Aorta (tissue), 5 donors: ENCODE results near the gene ERBB4. TPM values are rescaled to one million over a fixed set of nuclear protein-coding genes. Genes with fewer than 3 reads are reported as not detected.
A peak's percentile ranks its signal among the peaks of the same experiment; 100 is the strongest.

Source experiments
- ATAC-seq: fragments of 200-7000 bp; cut with Tn5 transposase; one replicate; pipeline ENCODE4 v1.9.1; 2022; ENCODE audit warnings: moderate library complexity; ENCODE audit not compliant: low FRiP score
- DNase-seq, 2 donors: peaks; one replicate each; pipeline ENCODE4 v3.0.0-alpha.2; 2020
- H3K27ac ChIP-seq, 2 donors: one replicate each; pipeline ENCODE4 v1.5.1; 2013; ENCODE audit warnings: low read length in 2 of 2, mild to moderate bottlenecking in 2 of 2, moderate library complexity in 2 of 2, control low read depth in 1 of 2, inconsistent platforms in 1 of 2, low read depth in 1 of 2
- H3K27me3 ChIP-seq, 2 donors: one replicate each; pipeline ENCODE4 v1.6.1; 2013; ENCODE audit warnings: control low read depth in 1 of 2, low read length in 1 of 2, mild to moderate bottlenecking in 1 of 2, moderate library complexity in 1 of 2; ENCODE audit not compliant: insufficient read depth in 2 of 2, control insufficient read depth in 1 of 2
- H3K36me3 ChIP-seq, 2 donors: one replicate each; pipeline ENCODE4 v1.6.1; 2013; ENCODE audit warnings: control low read depth in 1 of 2, low read length in 1 of 2, mild to moderate bottlenecking in 1 of 2; ENCODE audit not compliant: insufficient read depth in 2 of 2, control insufficient read depth in 1 of 2
- H3K4me1 ChIP-seq, 2 donors: one replicate each; pipeline ENCODE4 v1.6.1; 2013; ENCODE audit warnings: low read length in 2 of 2, control low read depth in 1 of 2, mild to moderate bottlenecking in 1 of 2, moderate library complexity in 1 of 2; ENCODE audit not compliant: insufficient read depth in 2 of 2, control insufficient read depth in 1 of 2
- H3K4me3 ChIP-seq, 2 donors: one replicate each; pipeline ENCODE4 v1.5.1; 2013; ENCODE audit warnings: low read length in 2 of 2, control low read depth in 1 of 2, mild to moderate bottlenecking in 1 of 2
- H3K9me3 ChIP-seq: one replicate; pipeline ENCODE4 v1.6.1; 2013; ENCODE audit warnings: mild to moderate bottlenecking, low read length; ENCODE audit not compliant: control insufficient read depth
- WGBS, 2 donors: extraction: QIAGEN DNeasy Blood & Tissue Kit; methylation state at CpG; one replicate each; pipeline ENCODE4 v1.1.7; 2013; 5-methylcytosine and 5-hydroxymethylcytosine counted together
- intact Hi-C, 2 donors: fragments of 100-400 bp; cut with DNase I; formaldehyde crosslinking; loops; one replicate each; pipeline versions ENCODE4 v1.14.2 to v1.15.0; 2022
- polyA plus RNA-seq, 2 donors: library from polyadenylated mRNA; stranded (reverse); fragments of 200-250 nt; gene quantifications; one replicate each; pipeline ENCODE4 v1.2.3, GENCODE V29; 2013
- total RNA-seq, 2 donors: library from RNA; stranded (reverse); fragmentation: NEBNext Ultra II Directional; extraction: Animal tissue kit (Norgen Biotek cat#: 25700); gene quantifications; one replicate each; pipeline ENCODE4 v1.2.1, GENCODE V29; 2021
- donor health status: healthy with polysubstance abuse.
- donor health status: Bipolar disorder and iron deficiency.
- donor health status: DM: no; HTN: no; CAD: no.
- donor health status: DM: no; HTN: no; CAD: no.
- donor health status: DM: yes; HTN: yes; CAD: no.

Gene ERBB4
- total and polyA plus RNA-seq, 4 donors, result 1.3 to 42.0 (median 15.0) TPM

DNA sequence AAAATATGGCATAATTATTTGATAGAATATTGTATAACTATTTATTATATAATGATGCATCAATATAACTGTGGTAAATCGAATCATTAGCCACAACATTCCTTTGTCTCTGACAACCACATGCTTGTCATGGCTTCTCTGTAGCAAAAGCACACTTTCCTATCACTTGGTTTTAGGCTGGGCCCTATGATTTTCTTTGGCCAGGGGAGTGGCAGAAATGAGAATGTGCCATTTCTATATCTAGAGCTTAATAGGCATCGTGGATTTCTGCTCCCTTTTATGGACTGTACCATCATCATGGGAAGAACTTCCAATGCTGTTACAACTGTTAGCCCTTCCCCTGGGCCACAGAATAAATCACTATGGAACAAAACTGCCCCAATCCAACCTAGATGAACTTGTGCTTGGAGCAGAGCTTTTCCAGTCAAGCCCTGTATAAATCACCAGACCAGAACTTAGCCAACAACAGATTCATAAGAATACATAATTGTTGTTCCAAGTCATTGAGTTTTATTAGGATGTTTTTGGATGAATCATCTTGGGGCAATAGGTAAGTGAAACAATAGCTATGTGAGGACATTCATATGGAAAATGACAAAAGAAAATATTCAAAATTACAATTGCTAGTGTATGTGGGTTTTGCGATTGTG, 715.8 kb downstream of the ERBB4 start:
- DNase-seq, result no peak

GRCh38 chr2:211816754-211817153, 721.8 kb downstream of the ERBB4 start:
- Histone ChIP-seq H3K4me3 (no peak overlapping the region), H3K4me1 (no peaks in the 10 kb centered on the region), H3K9me3 (no peaks in the 10 kb centered on the region), H3K27ac (no peak overlapping the region), H3K27me3 (no peaks in the 10 kb centered on the region), H3K36me3 (no peaks in the 10 kb centered on the region)
- intact Hi-C loops, result no loop called here
- ATAC-seq (no peak), DNase-seq (no peak)
- WGBS, 2 donors, result 93 to 96% methylated on average over 1 of the region's 1 CpG

More for the DNA sequence above, 715.8 kb downstream of the ERBB4 start:
- Histone ChIP-seq H3K27ac (no peak overlapping the region), H3K9me3 (no peaks in the 10 kb centered on the region), H3K4me1 (peaks cover 0 to 4% of the 10 kb centered on the region in 2 donors), H3K27me3 (no peaks in the 10 kb centered on the region), H3K36me3 (no peaks in the 10 kb centered on the region), H3K4me3 (no peak overlapping the region)
- WGBS, 2 donors, result 51 to 64% methylated on average over 3 of the region's 3 CpGs
- intact Hi-C loops, result no loop called here
- ATAC-seq, result no peak

DNA sequence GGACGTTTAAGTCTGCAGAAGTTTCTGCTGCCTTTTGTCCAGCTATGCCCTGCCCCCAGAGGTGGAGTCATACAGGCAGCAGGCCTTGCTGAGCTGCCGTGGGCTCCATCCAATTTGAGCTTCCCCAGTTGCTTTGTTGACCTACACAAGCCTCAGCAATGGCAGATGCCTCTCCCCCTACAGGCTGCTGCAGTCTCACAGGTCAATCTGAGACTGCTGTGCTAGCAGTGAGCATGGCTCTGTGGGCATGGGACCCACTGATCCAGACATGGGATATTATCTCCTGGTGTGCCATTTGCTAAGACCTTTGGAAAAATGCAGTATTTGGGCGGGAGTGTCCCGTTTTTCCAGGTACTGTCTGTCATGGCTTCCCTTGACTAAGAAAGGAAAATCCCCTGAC, 726.0 kb downstream of the ERBB4 start:
- no peaks in the 10 kb centered on the region for H3K27me3 ChIP-seq
- ATAC-seq, result no peak
- WGBS, 2 donors, result 82% methylated on average over 4 of the region's 4 CpGs
- no peak overlapping the region for H3K4me3 ChIP-seq
- H3K36me3 ChIP-seq, result no peaks in the 10 kb centered on the region
- no peaks in the 10 kb centered on the region for H3K4me1 ChIP-seq
- intact Hi-C loops, result no loop called here
- no peaks in the 10 kb centered on the region for H3K9me3 ChIP-seq
- no peak overlapping the region for H3K27ac ChIP-seq
- DNase-seq, result no peak

- Histone ChIP-seq H3K36me3 (no peaks in the 10 kb centered on the region), H3K4me1 (no peaks in the 10 kb centered on the region), H3K27me3 (no peaks in the 10 kb centered on the region), H3K27ac (no peak overlapping the region), H3K4me3 (no peak overlapping the region), H3K9me3 (no peaks in the 10 kb centered on the region)
- DNase-seq (no peak), ATAC-seq (no peak)
- WGBS, 2 donors, result 92 to 93% methylated on average over 4 of the region's 4 CpGs
- intact Hi-C loops, result no loop called here
Observed at GRCh38 chr2:211802666-211803065, 735.9 kb downstream of the ERBB4 start.

DNA sequence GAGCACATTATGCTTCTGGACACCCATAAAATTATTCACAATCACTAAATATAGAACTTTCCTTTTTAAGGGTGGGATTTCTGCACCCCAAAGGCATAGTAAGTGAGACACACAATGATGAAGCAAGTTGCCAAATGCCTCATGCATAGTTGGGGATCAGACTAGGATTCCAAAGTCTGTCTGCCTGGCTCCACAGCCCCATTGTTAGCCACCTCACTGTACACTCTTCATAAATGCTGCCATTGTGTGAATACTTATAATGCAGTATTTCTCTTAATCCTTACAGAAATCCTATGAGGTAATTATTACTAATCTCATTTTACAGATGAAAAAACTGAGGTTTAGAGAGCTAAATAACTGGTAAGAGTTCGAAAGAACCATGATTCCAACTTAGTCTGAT, 738.6 kb downstream of the ERBB4 start:
- ATAC-seq, result no peak
- Histone ChIP-seq H3K9me3 (no peaks in the 10 kb centered on the region), H3K4me3 (no peak overlapping the region), H3K27me3 (no peaks in the 10 kb centered on the region), H3K36me3 (no peaks in the 10 kb centered on the region), H3K4me1 (no peaks in the 10 kb centered on the region), H3K27ac (no peak overlapping the region)
- 50 to 53% methylated on average over 1 of the region's 1 CpG for WGBS, 2 donors
- no peak for DNase-seq
- intact Hi-C loops, result no loop called here

DNA sequence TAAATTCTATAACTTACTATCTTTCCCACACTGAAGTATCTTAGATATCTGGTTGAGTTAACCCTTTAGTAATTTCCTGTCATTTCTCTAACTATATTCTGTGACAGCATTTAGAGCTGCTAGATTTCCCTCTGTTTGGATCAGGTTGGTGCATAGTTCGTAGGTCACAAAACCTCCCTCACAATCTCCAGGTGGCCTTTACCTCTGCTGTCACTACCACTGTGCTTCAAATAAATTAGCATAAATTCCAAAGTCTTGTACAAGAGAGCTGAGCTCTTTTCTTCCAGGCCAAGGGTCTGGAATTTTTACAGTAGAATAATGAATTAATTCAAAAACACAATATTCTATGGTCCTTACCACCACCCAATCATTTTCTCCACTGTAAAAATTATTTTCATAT, 739.7 kb downstream of the ERBB4 start:
- Histone ChIP-seq H3K27me3 (no peaks in the 10 kb centered on the region), H3K4me3 (no peak overlapping the region), H3K4me1 (no peaks in the 10 kb centered on the region), H3K27ac (no peak overlapping the region), H3K36me3 (no peaks in the 10 kb centered on the region), H3K9me3 (no peaks in the 10 kb centered on the region)
- WGBS, 2 donors, result 96 to 100% methylated on average over 1 of the region's 1 CpG
- ATAC-seq (no peak), DNase-seq (no peak)
- intact Hi-C loops, result no loop called here

- no peak overlapping the region for H3K27ac ChIP-seq
- intact Hi-C loops, result no loop called here
- H3K4me3 ChIP-seq, result no peak overlapping the region
- no peaks in the 10 kb centered on the region for H3K4me1 ChIP-seq
- no peaks in the 10 kb centered on the region for H3K36me3 ChIP-seq
- no peak for ATAC-seq
- H3K27me3 ChIP-seq, result no peaks in the 10 kb centered on the region
- 73 to 75% methylated on average over 5 of the region's 5 CpGs for WGBS, 2 donors
- DNase-seq, result no peak
- no peaks in the 10 kb centered on the region for H3K9me3 ChIP-seq
Observed at GRCh38 chr2:211793690-211794089, 744.9 kb downstream of the ERBB4 start.

DNA sequence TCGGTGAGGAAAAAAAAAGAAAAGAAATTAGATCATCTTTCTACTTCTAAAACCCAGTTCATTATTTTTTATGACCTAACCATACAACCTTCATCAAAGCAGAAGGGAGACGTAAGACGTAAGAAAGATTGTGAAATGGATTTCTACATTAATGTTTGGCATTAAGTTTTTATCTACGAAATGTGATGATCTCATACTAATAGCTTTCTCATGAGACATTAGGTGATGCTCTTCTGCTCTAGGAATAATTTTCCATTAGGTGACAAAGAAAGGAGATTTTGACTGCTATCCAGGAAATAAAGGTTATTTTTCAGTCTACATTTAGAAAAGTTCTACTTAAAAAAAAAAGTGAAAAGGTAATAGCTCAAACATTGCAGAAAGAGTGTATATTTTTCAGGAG, 748.6 kb downstream of the ERBB4 start:
- ATAC-seq (no peak), DNase-seq (no peak)
- Histone ChIP-seq H3K27me3 (no peaks in the 10 kb centered on the region), H3K4me1 (no peaks in the 10 kb centered on the region), H3K4me3 (no peak overlapping the region), H3K9me3 (no peaks in the 10 kb centered on the region), H3K27ac (no peak overlapping the region), H3K36me3 (no peaks in the 10 kb centered on the region)
- WGBS, 2 donors, result 69 to 70% methylated on average over 4 of the region's 4 CpGs
- intact Hi-C loops, result no loop called here

- Histone ChIP-seq H3K27me3 (no peaks in the 10 kb centered on the region), H3K27ac (no peak overlapping the region), H3K4me3 (no peak overlapping the region), H3K9me3 (no peaks in the 10 kb centered on the region), H3K4me1 (peaks cover 0 to 3% of the 10 kb centered on the region in 2 donors), H3K36me3 (peaks cover 0 to 2% of the 10 kb centered on the region in 2 donors)
- intact Hi-C loops, result no loop called here
- DNase-seq (no peak), ATAC-seq (peak; percentile 48)
- 33 to 43% methylated on average over 5 of the region's 5 CpGs for WGBS, 2 donors
Observed at GRCh38 chr2:211766689-211767088, 771.9 kb downstream of the ERBB4 start.
